Large intestine (tissue), 3 donors: Measurements from ENCODE around the gene PFKFB3. TPM values are rescaled to one million over a fixed set of nuclear protein-coding genes. Genes with fewer than 3 reads are reported as not detected.
"Not testable (repeated sequence)": the region's sequence is repeated elsewhere in the genome, so short reads cannot be mapped to it uniquely, and the experiment has no call there.

Experiments
- DNase-seq, 2 donors: peaks; one replicate each; pipeline versions ENCODE4 v3.0.0 to v3.0.0-alpha.2; 2013
- H3K27ac ChIP-seq: one replicate; pipeline ENCODE4 v1.5.1; 2013; ENCODE audit warnings: low read length
- H3K27me3 ChIP-seq: 2 replicates; pipeline ENCODE4 v1.6.1; 2013; ENCODE audit warnings: low read length; ENCODE audit not compliant: control insufficient read depth, insufficient read depth
- H3K36me3 ChIP-seq: 2 replicates; pipeline ENCODE4 v1.6.1; 2013; ENCODE audit warnings: low read length; ENCODE audit not compliant: control insufficient read depth, insufficient read depth
- H3K4me1 ChIP-seq: one replicate; pipeline ENCODE4 v1.6.1; 2013; ENCODE audit warnings: low read length; ENCODE audit not compliant: control insufficient read depth, insufficient read depth
- H3K4me3 ChIP-seq: one replicate; pipeline ENCODE4 v1.5.1; 2013; ENCODE audit warnings: low read length
- H3K9me3 ChIP-seq: one replicate; pipeline ENCODE4 v1.6.1; 2013; ENCODE audit warnings: mild to moderate bottlenecking, low read depth, low read length, moderate library complexity; ENCODE audit not compliant: control insufficient read depth
- WGBS: methylation state at CpG from one replicate; pipeline ENCODE4 v1.1.5; 2013; ENCODE audit warnings: low lambda C conversion rate; ENCODE audit not compliant: insufficient coverage; 5-methylcytosine and 5-hydroxymethylcytosine counted together
- polyA plus RNA-seq: library from polyadenylated mRNA; unstranded; fragments of 120-200 nt; gene quantifications from one replicate; pipeline ENCODE4 v1.2.1, GENCODE V29; 2013

PFKFB3 gene
- polyA plus RNA-seq, 1 donor: 15.3 TPM

- no peak overlapping the region for H3K27ac ChIP-seq
- H3K27me3 ChIP-seq: no peaks in the 10 kb centered on the region
- no CpG with 5 or more reads among the region's 7 CpGs for WGBS
- no peaks in the 10 kb centered on the region for H3K36me3 ChIP-seq
- DNase-seq: no peak
- no peaks in the 10 kb centered on the region for H3K9me3 ChIP-seq
- H3K4me3 ChIP-seq: no peak overlapping the region
- H3K4me1 ChIP-seq: no peaks in the 10 kb centered on the region
Measured at GRCh38 chr10:6244510-6244909, 41.8 kb downstream of the PFKFB3 start.

- no peak for DNase-seq
- H3K4me1 ChIP-seq: no peaks in the 10 kb centered on the region
- no peaks in the 10 kb centered on the region for H3K27me3 ChIP-seq
- no peaks in the 10 kb centered on the region for H3K9me3 ChIP-seq
- no peak overlapping the region for H3K27ac ChIP-seq
- 100% methylated on average over 1 of the region's 11 CpGs for whole genome bisulfite sequencing
- H3K36me3 ChIP-seq: no peaks in the 10 kb centered on the region
- no peak overlapping the region for H3K4me3 ChIP-seq
Measured at GRCh38 chr10:6247041-6247712, 44.4 kb downstream of the PFKFB3 start.

- H3K27me3 ChIP-seq, H3K36me3 ChIP-seq, H3K9me3 ChIP-seq, H3K27ac ChIP-seq, H3K4me3 ChIP-seq, H3K4me1 ChIP-seq, DNase-seq: not testable (repeated sequence)
- WGBS: no CpG with 5 or more reads among the region's 8 CpGs
Measured at GRCh38 chr10:6248908-6249307, 46.2 kb downstream of the PFKFB3 start.

GRCh38 chr10:6249698-6250097 lies 47.0 kb downstream of the PFKFB3 start:
- no peaks in the 10 kb centered on the region for H3K27me3 ChIP-seq
- H3K9me3 ChIP-seq: no peaks in the 10 kb centered on the region
- no peak overlapping the region for H3K4me3 ChIP-seq
- WGBS: no CpG with 5 or more reads among the region's 1 CpG
- H3K4me1 ChIP-seq: no peaks in the 10 kb centered on the region
- no peak for DNase-seq
- H3K36me3 ChIP-seq: no peaks in the 10 kb centered on the region
- H3K27ac ChIP-seq: no peak overlapping the region

- Histone ChIP-seq H3K4me1 (no peaks in the 10 kb centered on the region), H3K4me3 (no peak overlapping the region), H3K27ac (no peak overlapping the region), H3K36me3 (no peaks in the 10 kb centered on the region), H3K27me3 (no peaks in the 10 kb centered on the region), H3K9me3 (no peaks in the 10 kb centered on the region)
- DNase-seq: no peak
- WGBS: no CpG with 5 or more reads among the region's 6 CpGs
Measured at GRCh38 chr10:6250745-6251144, 48.0 kb downstream of the PFKFB3 start.

GRCh38 chr10:6254201-6254600 lies 51.5 kb downstream of the PFKFB3 start:
- H3K4me1 ChIP-seq: no peaks in the 10 kb centered on the region
- H3K4me3 ChIP-seq: no peak overlapping the region
- no peaks in the 10 kb centered on the region for H3K36me3 ChIP-seq
- peaks cover 2% of the 10 kb centered on the region for H3K9me3 ChIP-seq
- WGBS: no CpG with 5 or more reads among the region's 8 CpGs
- H3K27ac ChIP-seq: no peak overlapping the region
- H3K27me3 ChIP-seq: no peaks in the 10 kb centered on the region
- no peak for DNase-seq

GRCh38 chr10:6255548-6256061 lies 52.9 kb downstream of the PFKFB3 start:
- DNase-seq: no peak
- peaks cover 5% of the 10 kb centered on the region for H3K9me3 ChIP-seq
- no CpG with 5 or more reads among the region's 19 CpGs for WGBS
- no peak overlapping the region for H3K4me3 ChIP-seq
- no peaks in the 10 kb centered on the region for H3K36me3 ChIP-seq
- no peaks in the 10 kb centered on the region for H3K27me3 ChIP-seq
- H3K4me1 ChIP-seq: no peaks in the 10 kb centered on the region
- no peak overlapping the region for H3K27ac ChIP-seq

- H3K27ac ChIP-seq: no peak overlapping the region
- no peaks in the 10 kb centered on the region for H3K36me3 ChIP-seq
- peaks cover 5% of the 10 kb centered on the region for H3K9me3 ChIP-seq
- no peaks in the 10 kb centered on the region for H3K4me1 ChIP-seq
- no peaks in the 10 kb centered on the region for H3K27me3 ChIP-seq
- no CpG with 5 or more reads among the region's 8 CpGs for WGBS
- no peak overlapping the region for H3K4me3 ChIP-seq
- DNase-seq: no peak
Measured at GRCh38 chr10:6256439-6256838, 53.7 kb downstream of the PFKFB3 start.

GRCh38 chr10:6259153-6259552 lies 56.4 kb downstream of the PFKFB3 start:
- Histone ChIP-seq H3K36me3 (no peaks in the 10 kb centered on the region), H3K9me3 (peaks cover 5% of the 10 kb centered on the region), H3K4me3 (no peak overlapping the region), H3K27me3 (no peaks in the 10 kb centered on the region), H3K4me1 (no peaks in the 10 kb centered on the region), H3K27ac (no peak overlapping the region)
- no peak for DNase-seq

- no peaks in the 10 kb centered on the region for H3K36me3 ChIP-seq
- no peaks in the 10 kb centered on the region for H3K4me1 ChIP-seq
- no peak for DNase-seq
- H3K9me3 ChIP-seq: peaks cover 5% of the 10 kb centered on the region
- 100% methylated on average over 2 of the region's 3 CpGs for WGBS
- H3K27ac ChIP-seq: no peak overlapping the region
- no peaks in the 10 kb centered on the region for H3K27me3 ChIP-seq
- H3K4me3 ChIP-seq: no peak overlapping the region
Measured at GRCh38 chr10:6260843-6261242, 58.1 kb downstream of the PFKFB3 start.

GRCh38 chr10:6267941-6268340 lies 65.2 kb downstream of the PFKFB3 start:
- Histone ChIP-seq H3K4me3 (no peak overlapping the region), H3K4me1 (peaks cover 3% of the 10 kb centered on the region), H3K27me3 (no peaks in the 10 kb centered on the region), H3K36me3 (no peaks in the 10 kb centered on the region), H3K9me3 (no peaks in the 10 kb centered on the region), H3K27ac (no peak overlapping the region)
- no peak for DNase-seq
- WGBS: no CpG with 5 or more reads among the region's 6 CpGs
